NCI-H2081 treated with DMSO at 0.1 percent for 48 hours (cell line): ENCODE results near the gene ATP8B1.
"Not testable (repeated sequence)": the region's sequence is repeated elsewhere in the genome, so short reads cannot be mapped to it uniquely, and the experiment has no call there.

Source experiments
- DNase-seq: peaks from one replicate; lab custom pipeline; 2025; lab: John Stamatoyannopoulos, UW

The ATP8B1 gene

DNA sequence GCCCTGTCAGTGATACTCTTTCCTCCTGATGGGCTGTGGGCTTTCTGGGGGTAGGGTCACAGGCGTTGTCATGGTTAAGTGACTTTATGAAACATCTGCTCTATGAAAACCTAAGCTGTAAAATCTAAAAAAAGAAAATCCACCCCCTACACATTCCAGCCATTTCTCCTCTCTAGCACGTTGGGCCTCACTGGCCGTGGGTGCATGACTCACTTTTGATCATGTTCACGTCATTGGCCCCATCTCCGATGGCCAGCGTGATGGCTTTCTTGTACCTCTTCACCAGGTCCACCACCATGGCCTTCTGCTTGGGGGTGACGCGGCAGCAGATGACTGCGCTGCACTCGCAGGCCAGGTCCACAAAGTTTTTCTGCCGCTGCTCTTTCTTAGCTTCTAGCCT lies 142.2 kb downstream of the ATP8B1 start:
- no peak for DNase-seq

GRCh38 chr18:57659460-57660102 lies 143.5 kb downstream of the ATP8B1 start:
- no peak for DNase-seq

- DNase-seq: no peak
Observed at GRCh38 chr18:57657542-57657941, 145.6 kb downstream of the ATP8B1 start.

GRCh38 chr18:57655740-57656139 lies 147.4 kb downstream of the ATP8B1 start:
- no peak for DNase-seq

DNA sequence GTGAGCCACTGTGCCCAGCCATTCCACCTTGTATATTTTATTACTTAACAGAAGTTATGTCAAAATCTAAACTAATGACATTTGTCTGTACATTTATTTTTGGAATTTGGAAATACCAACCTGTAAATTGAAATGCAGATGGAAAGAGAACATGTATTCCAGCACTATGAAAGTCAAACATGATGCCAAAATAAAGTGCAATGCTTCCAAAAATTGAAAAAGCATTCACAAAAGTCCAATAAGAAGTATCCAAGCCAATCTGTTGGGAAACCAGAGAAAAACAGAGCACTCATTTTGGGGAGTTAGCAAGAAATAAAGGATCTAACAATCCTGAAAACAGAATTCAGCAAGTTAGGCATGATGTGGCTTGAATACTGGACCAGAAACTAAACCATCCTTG lies 151.2 kb downstream of the ATP8B1 start:
- DNase-seq: no peak

DNA sequence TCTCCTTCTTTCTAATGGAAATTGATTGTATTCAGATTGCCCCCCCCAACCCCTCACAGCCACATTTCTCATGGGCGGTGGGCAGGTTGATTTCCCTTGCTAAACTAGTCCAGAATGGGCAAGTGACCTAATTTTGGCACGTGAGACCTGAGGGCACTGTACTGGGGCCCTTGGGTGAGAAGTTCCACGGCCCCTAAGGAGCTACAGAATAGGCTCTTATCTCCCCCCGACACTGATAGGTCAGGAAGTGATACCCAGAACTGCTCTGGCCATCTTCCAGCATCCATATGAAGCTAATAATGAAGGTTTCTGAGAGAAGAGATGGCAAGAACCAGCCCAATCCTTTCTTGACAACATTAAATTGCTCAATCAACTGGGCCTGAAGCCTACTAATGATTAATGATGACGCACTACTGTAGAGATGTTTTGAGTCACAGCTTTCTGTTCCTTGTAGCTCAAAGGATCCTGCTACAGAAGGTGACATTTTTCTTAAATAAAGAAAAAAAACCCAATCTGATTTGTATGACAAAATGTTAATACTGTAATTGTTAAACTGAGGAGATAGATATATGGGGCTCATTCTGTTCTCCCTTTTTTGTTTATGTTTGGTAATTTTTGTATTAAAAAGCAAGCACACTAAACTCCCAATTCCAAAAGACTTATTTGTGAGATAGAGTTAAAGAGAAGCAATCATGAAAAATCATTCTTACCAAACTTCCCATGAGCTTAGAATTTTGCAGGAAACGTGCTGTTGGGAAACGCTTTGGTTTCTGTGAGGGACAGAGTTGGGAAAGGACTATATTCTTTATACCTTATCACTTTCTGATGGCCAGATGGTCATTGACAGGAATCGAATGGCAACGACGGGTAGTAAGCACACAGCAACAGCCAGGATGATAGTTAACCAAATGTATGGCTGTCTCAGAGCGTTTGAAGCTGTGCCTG lies 153.3 kb downstream of the ATP8B1 start:
- no peak for DNase-seq

DNA sequence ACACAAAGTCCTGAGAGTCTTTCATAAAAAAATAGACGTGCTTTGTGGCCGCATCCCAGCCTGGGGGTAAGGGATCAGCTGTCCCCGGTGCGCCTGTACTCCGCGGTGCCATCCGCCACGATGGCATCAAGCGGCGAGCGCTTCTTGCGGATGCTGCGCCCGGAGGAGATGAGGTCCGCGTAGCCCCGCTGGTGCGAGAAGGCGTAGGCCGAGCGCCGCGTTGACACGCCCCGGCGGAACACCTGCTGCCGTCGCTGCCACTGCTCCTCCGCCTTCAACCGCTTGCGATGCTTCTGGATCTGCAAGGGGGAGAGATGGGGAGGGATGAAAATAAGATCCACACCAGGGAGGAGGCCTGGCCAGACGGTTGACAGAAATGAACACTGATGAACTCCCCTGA lies 154.7 kb downstream of the ATP8B1 start:
- no peak for DNase-seq

- DNase-seq: no peak
Observed at GRCh38 chr18:57644540-57644939, 158.6 kb downstream of the ATP8B1 start.

- DNase-seq: not testable (repeated sequence)
Observed at GRCh38 chr18:57643726-57644125, 159.4 kb downstream of the ATP8B1 start.

- DNase-seq: not testable (repeated sequence)
Observed at GRCh38 chr18:57642462-57642861, 160.7 kb downstream of the ATP8B1 start.

GRCh38 chr18:57640749-57641148 lies 162.4 kb downstream of the ATP8B1 start:
- DNase-seq: no peak

DNA sequence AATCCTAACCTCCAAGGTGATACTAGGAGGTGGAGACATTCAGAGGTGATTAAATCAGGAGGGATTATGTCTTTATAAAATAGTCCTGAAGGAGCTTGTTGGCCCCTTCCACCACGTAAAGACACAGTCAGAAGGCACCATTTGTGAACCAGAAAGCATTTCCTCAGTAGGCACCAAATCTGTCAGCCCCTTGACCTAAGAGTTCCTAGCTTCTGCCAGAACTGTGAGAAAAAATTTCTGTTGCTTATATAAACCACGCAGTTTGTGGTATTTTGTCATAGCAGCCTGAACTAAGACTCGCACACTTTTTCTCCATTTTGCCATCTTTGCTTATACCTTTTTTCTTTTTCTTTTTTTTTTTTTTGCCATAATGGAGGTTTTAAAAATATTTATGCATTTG lies 162.9 kb downstream of the ATP8B1 start:
- no peak for DNase-seq

- DNase-seq: no peak
Observed at GRCh38 chr18:57635003-57635822, 167.9 kb downstream of the ATP8B1 start.

DNA sequence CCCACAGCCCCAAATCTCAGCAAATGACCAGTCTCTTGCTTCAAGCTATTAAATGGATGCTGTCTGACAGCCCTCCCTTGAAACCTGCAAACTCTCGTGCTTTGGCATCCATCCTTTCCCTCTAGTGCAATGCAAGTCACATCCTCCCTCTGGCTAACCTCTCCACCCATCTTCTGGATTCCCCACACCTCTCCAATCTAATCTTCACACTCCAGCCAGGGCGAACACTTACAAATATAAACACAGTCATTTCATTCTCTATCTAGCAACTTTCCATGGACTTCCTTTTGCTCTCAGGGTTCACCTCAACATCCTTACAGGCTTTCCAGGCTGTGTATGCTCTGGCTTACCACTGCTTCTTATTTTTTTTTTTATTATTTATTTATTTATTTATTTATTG lies 171.4 kb downstream of the ATP8B1 start:
- DNase-seq: no peak

GRCh38 chr18:57630754-57631595 lies 172.1 kb downstream of the ATP8B1 start:
- DNase-seq: no peak

GRCh38 chr18:57630002-57630753 lies 172.9 kb downstream of the ATP8B1 start:
- peak; percentile 34 for DNase-seq

DNA sequence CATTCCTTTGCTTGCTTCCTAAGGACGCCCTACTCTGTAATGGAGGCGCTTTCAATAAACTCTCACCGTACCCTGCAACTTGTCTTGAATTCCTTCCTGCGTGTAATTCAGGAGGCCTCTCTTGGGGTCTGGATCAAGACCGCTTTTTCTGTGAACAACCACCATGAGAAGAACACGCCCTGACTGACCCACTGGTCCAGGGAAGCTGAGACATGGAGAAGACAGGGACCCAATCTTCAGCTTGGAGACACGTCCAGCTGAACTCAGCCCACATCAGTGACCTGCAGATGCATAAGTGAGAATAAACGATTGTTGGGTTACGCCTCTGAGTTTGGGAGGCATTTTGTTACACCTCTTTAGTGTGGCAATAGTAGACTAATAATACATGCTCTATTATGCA lies 173.7 kb downstream of the ATP8B1 start:
- no peak for DNase-seq

DNA sequence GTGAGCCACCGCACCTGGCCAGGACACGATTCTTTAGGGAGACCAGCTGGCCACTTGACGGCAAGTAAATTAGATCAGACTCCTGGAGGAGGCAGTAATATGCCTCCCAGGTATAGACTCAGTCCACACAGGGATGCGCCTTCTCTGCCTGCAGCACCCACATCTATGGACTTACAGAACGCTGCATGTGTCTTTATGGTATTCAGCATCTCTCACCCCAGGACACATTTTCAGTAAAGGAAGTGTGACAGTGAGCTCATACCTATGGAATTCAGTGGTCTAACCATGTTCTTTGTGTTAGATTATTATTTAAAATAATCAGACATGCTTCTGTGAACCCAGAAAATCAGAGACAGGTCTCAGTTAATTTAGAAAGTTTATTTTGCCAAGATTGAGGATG lies 175.6 kb downstream of the ATP8B1 start:
- DNase-seq: no peak

DNA sequence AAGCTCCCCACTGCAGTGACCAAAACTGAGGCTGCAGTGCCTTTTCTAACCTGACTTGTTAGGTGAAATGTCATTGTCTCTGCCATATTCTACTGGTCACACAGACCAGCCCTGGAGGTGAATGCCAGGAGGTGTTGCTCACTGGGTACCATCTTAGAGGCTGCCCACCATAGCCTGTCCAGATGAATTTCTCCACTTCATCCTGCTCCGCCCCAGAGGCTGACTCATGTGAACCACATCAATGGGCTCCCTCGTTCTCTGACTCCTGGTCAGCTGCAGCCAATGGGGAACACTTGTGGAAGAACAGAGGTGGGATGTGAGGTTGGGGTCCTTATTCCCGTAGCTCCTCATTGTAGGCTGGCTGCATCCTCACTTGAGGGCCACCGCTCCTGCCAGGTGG lies 178.1 kb downstream of the ATP8B1 start:
- no peak for DNase-seq

GRCh38 chr18:57621246-57621604 lies 181.9 kb downstream of the ATP8B1 start:
- DNase-seq: no peak

DNA sequence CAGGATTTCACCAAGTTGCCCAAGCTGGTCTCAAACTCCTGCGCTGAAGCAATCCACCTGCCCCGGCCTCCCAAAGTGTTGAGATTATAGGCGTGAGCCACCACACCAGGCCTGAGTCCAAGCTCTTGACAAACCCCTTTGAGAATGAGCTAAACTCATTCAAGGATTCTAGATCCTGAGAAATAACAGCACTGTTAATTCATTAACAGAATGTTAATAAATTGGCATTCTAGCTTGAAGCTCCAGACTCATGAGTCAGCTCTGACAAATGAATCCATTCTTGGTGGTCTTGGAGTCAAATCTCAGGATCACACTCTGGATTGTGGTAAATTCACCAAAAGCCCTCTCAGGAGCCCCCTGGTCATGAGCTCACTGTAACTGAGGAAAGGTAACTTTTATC lies 183.2 kb downstream of the ATP8B1 start:
- no peak for DNase-seq
